ENCODE measurements around the gene SREK1.
"Not testable (repeated sequence)": the region's sequence is repeated elsewhere in the genome, so short reads cannot be mapped to it uniquely, and the experiment has no call there.

The SREK1 gene

DNA sequence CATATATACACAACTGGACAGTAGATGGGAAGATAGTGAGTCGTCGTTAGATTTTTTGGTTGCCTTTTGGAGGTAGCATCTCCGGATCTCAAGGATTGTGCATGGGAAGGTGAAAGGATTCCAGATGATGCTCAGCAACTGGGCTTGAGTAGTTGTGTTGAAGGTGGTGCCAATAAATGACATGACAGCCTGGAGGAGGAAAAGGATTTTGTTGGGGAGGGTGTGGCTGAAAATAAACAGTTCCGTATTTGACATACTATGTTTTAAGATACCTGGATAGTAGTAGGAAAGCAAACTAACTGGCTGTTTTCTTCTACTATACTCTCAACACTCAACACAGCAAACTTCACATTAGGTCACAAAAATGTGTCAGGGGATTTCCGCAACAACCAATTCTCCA lies 62.4 kb downstream of the SREK1 start:
- CTCF ChIA-PET, result interaction anchor here (1.0 kb wide), 1 partner anchor 29 kb away, joined by 3 read pairs; no protein-coding TSS in a partner anchor
- no peak for DNase-seq (ENCODE audit: extremely low spot score)
- POLR2A ChIA-PET, result no interaction called here
- TF ChIP-seq CTCF (IDR thresholded peaks at IDR 0.05; ENCODE audit: control extremely low read depth, extremely low read depth, low read depth, missing control alignments), result no peak

- no peak for TF ChIP-seq CTCF (IDR thresholded peaks at IDR 0.05; ENCODE audit: control extremely low read depth, extremely low read depth, low read depth, missing control alignments)
- no peak for DNase-seq (ENCODE audit: extremely low spot score)
- ChIA-PET CTCF (interaction anchor here (1.0 kb wide), 1 partner anchor 36 kb away, joined by 3 read pairs; no protein-coding TSS in a partner anchor), POLR2A (no interaction called here)
These were observed 63.9 kb downstream of the SREK1 start for GRCh38 chr5:66207800-66208561.

DNA sequence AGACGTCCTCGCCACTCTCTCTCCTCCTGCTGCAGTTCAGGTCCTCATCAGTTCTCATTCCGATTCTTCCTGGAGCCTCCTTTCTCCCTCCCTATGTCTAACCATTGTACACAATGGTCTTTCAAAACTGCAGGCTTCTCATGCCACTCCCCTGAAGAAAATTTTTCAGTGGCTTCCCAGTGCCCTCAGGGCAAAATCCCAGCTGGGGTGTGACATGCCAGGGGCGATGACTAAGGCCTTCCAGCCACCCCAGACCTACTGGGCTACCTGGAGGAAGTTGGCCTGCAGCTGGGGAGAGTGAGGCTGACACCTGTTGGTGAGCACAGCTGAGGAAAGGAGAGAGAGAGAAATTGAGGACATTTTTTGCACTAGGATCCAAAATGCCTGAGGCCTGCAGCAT lies 65.2 kb downstream of the SREK1 start:
- DNase-seq (ENCODE audit: extremely low spot score), result no peak
- CTCF ChIA-PET, result interaction anchor here (1.1 kb wide), 1 partner anchor 11 kb away, joined by 3 read pairs; no protein-coding TSS in a partner anchor
- POLR2A ChIA-PET, result no interaction called here
- peak; percentile 19 for TF ChIP-seq CTCF (IDR thresholded peaks at IDR 0.05; ENCODE audit: control extremely low read depth, extremely low read depth, low read depth, missing control alignments)

GRCh38 chr5:66209794-66210193 lies 65.7 kb downstream of the SREK1 start:
- CTCF ChIA-PET, result interaction anchor here (1.1 kb wide), 1 partner anchor 12 kb away, joined by 3 read pairs; no protein-coding TSS in a partner anchor
- no peak for TF ChIP-seq CTCF (IDR thresholded peaks at IDR 0.05; ENCODE audit: control extremely low read depth, extremely low read depth, low read depth, missing control alignments)
- DNase-seq (ENCODE audit: extremely low spot score), result no peak
- POLR2A ChIA-PET, result no interaction called here

DNA sequence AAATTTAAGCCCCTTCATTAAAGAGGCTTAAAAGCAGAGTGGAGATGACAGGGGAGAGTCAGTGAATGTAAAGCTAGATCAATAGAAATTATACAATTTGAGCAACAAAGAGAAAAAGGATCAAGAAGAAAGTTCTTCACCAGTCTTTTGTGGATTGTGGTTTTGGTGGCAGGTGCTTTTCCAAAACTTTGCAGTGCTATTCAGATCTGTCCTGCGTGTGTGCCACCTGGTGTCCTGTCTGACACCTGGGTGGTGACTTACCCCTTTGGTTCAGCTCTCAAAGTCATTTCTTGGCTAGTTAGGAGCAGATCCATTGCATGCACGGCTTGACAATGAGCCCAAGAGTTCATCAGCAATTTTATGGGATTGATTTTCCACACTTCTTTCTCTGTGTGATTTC lies 69.4 kb downstream of the SREK1 start:
- POLR2A ChIA-PET, result no interaction called here
- no peak for TF ChIP-seq CTCF (IDR thresholded peaks at IDR 0.05; ENCODE audit: control extremely low read depth, extremely low read depth, low read depth, missing control alignments)
- DNase-seq (ENCODE audit: extremely low spot score), result no peak
- CTCF ChIA-PET, result interaction anchor here (1.0 kb wide), 1 partner anchor 11 kb away, joined by 4 read pairs; no protein-coding TSS in a partner anchor

- DNase-seq (ENCODE audit: extremely low spot score), result no peak
- CTCF ChIA-PET, result interaction anchor here (1.4 kb wide), 1 partner anchor 84 kb away, joined by 5 read pairs; no protein-coding TSS in a partner anchor
- POLR2A ChIA-PET, result no interaction called here
- no peak for TF ChIP-seq CTCF (IDR thresholded peaks at IDR 0.05; ENCODE audit: control extremely low read depth, extremely low read depth, low read depth, missing control alignments)
These were observed 78.4 kb downstream of the SREK1 start for GRCh38 chr5:66222455-66222854.

GRCh38 chr5:66222896-66223295 lies 78.8 kb downstream of the SREK1 start:
- DNase-seq (ENCODE audit: extremely low spot score); POLR2A ChIA-PET: not testable (repeated sequence)
- CTCF ChIA-PET, result interaction anchor here (1.4 kb wide), 1 partner anchor 83 kb away, joined by 5 read pairs; no protein-coding TSS in a partner anchor

Measured in GM10248 (cell line).